Measurements from ENCODE around the gene CLK1.
"Not testable (repeated sequence)": the region's sequence is repeated elsewhere in the genome, so short reads cannot be mapped to it uniquely, and the experiment has no call there.

CLK1 gene

DNA sequence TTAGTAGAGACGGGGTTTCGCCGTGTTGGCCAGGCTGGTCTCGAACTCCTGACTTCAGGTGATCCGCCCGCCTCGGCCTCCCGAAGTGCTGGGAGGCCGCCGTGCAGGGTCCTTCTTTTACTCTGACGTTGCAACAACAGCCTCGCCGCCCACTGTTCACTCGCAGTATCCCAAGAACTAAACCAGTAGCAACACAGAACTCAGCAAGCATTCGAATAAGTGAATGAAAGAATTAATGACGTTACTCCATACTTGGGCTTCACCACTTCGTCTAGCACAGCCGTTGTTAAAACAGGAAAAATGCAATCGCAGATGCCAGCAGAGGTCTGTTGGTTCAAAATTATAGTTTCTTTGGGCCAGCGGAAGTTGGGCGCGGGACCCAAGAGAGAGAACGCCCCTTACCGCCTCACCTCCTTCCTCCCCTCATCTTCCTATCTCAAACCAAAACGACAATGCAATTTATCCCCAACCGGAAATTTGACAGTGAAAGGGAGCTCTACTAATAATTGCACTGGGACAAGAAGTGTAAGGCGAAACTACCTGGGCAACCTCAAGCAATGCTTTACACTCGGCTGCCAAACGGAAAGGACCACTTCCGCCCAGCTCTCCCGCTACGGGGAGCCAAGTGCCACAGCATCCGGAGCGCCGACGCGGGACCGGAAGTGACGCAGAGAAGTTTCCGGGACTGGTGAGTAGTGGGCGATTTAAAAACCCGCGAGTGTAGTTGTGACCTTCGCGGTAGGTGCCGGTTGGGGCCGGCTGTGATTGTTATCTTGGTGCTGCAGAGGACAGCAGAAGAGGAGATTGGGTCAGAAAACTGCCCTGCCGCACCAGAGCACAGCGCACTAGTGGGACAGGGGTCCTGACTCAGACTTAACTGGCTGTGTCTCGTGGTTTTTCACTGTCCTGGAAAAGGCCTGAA is 24.5 kb upstream of the CLK1 start, which contains the start of the genes NIF3L1 and PPIL3:
TSS of gene NIF3L1 (plus strand) at position 668 of the 922 bp plus-strand sequence. CDS start 2,573 bp downstream, outside the sequence.
TSS of gene PPIL3 (minus strand) at position 374 of the 922 bp plus-strand sequence. CDS start 1,462 bp downstream, outside the sequence.
- no peaks in the 10 kb centered on the region for H4K20me1 ChIP-seq (ENCODE audit: insufficient read depth, low read length, poor library complexity, severe bottlenecking)
- no peaks in the 10 kb centered on the region for H3K9me2 ChIP-seq (replicated peaks; ENCODE audit: low read depth, low read length)
- peaks cover 19% of the 10 kb centered on the region for H3F3A ChIP-seq (ENCODE audit: low read depth)
- H3K4me2 ChIP-seq (ENCODE audit: low read depth, low read length, poor library complexity, severe bottlenecking): peak within 1 kb of the TSS; percentile 97
- TF ChIP-seq EZH2phosphoT487 (IDR thresholded peaks at IDR 0.05; ENCODE audit: borderline replicate concordance) (no peak), CTCF (conservative IDR thresholded peaks at IDR 0.05; ENCODE audit: low read length) (no peak)
- H2AFZ ChIP-seq (ENCODE audit: low read length): peak within 1 kb of the TSS; percentile 84
- peak within 1 kb of the TSS; percentile 100 for H3K4me3 ChIP-seq (ENCODE audit: low read length, poor library complexity, severe bottlenecking)
- H3K36me3 ChIP-seq (ENCODE audit: insufficient read depth, low read length): no peaks in the 10 kb centered on the region
- H3K4me1 ChIP-seq (ENCODE audit: insufficient read depth, low read length, poor library complexity, severe bottlenecking): peaks cover 41% of the 10 kb centered on the region
- H3K27me3 ChIP-seq (ENCODE audit: insufficient read depth, low read length, poor library complexity, severe bottlenecking): no peaks in the 10 kb centered on the region
- peaks cover 70% of the 10 kb centered on the region for H3K79me2 ChIP-seq (ENCODE audit: insufficient read depth, low read length)
- peak within 1 kb of the TSS; percentile 91 for H3K9ac ChIP-seq (ENCODE audit: low read depth, low read length, poor library complexity, severe bottlenecking)
- H3K9me3 ChIP-seq (ENCODE audit: insufficient read depth, low read depth, low read length): no peaks in the 10 kb centered on the region

DNA sequence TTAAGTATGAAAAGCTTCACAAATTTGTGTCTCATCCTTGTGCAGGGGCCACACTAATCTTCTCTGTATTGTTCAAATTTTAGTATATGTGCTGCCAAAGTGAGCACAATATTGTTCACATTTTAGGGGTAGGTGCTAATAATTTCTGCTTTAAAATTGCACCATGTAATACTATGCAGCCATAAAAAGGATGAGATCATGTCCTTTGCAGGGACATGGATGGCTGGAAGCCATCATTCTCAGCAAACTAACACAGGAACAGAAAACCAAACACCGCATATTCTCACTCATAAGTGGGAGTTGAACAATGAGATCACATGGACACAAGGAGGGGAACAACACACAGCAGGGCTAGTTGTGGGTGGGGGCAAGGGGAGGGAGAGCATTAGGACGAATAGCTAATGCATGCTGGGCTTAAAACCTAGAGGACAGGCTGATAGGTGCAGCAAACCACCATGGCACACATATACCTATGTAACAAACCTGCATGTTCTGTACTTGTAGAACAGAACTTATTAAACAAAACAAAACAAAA is 17.3 kb upstream of the CLK1 start:
- not testable (repeated sequence) for H3K9ac ChIP-seq (ENCODE audit: low read depth, low read length, poor library complexity, severe bottlenecking); H3K4me3 ChIP-seq (ENCODE audit: low read length, poor library complexity, severe bottlenecking)
- H3K36me3 ChIP-seq (ENCODE audit: insufficient read depth, low read length): peaks cover 56% of the 10 kb centered on the region

GRCh38 chr2:200878289-200878880 is 13.9 kb upstream of the CLK1 start:
- TF ChIP-seq EZH2phosphoT487 (IDR thresholded peaks at IDR 0.05; ENCODE audit: borderline replicate concordance): no peak
- TF ChIP-seq CTCF (conservative IDR thresholded peaks at IDR 0.05; ENCODE audit: low read length): no peak

More for the DNA sequence above, 17.3 kb upstream of the CLK1 start:
- not testable (repeated sequence) for H3K27me3 ChIP-seq (ENCODE audit: insufficient read depth, low read length, poor library complexity, severe bottlenecking); H3K4me1 ChIP-seq (ENCODE audit: insufficient read depth, low read length, poor library complexity, severe bottlenecking); H3K9me3 ChIP-seq (ENCODE audit: insufficient read depth, low read depth, low read length); H4K20me1 ChIP-seq (ENCODE audit: insufficient read depth, low read length, poor library complexity, severe bottlenecking); H3F3A ChIP-seq (ENCODE audit: low read depth); H3K9me2 ChIP-seq (replicated peaks; ENCODE audit: low read depth, low read length); H3K4me2 ChIP-seq (ENCODE audit: low read depth, low read length, poor library complexity, severe bottlenecking); H2AFZ ChIP-seq (ENCODE audit: low read length)
- H3K79me2 ChIP-seq (ENCODE audit: insufficient read depth, low read length): peaks cover 37% of the 10 kb centered on the region

More at GRCh38 chr2:200878289-200878880, 13.9 kb upstream of the CLK1 start:
- Histone ChIP-seq H3K79me2 (ENCODE audit: insufficient read depth, low read length) (peaks cover 17% of the 10 kb centered on the region; the same call in 1 of the 2 replicates), H3K4me3 (ENCODE audit: low read length, poor library complexity, severe bottlenecking) (no peak overlapping the region), H3K4me2 (ENCODE audit: low read depth, low read length, poor library complexity, severe bottlenecking) (no peak overlapping the region), H2AFZ (ENCODE audit: low read length) (no peak overlapping the region), H3K27me3 (ENCODE audit: insufficient read depth, low read length, poor library complexity, severe bottlenecking) (no peaks in the 10 kb centered on the region), H4K20me1 (ENCODE audit: insufficient read depth, low read length, poor library complexity, severe bottlenecking) (no peaks in the 10 kb centered on the region), H3K4me1 (ENCODE audit: insufficient read depth, low read length, poor library complexity, severe bottlenecking) (no peaks in the 10 kb centered on the region), H3K9ac (ENCODE audit: low read depth, low read length, poor library complexity, severe bottlenecking) (no peak overlapping the region), H3K9me3 (ENCODE audit: insufficient read depth, low read depth, low read length) (no peaks in the 10 kb centered on the region), H3K36me3 (ENCODE audit: insufficient read depth, low read length) (peaks cover 79% of the 10 kb centered on the region; the same call in 1 of the 2 replicates), H3F3A (ENCODE audit: low read depth) (no peaks in the 10 kb centered on the region), H3K9me2 (replicated peaks; ENCODE audit: low read depth, low read length) (no peaks in the 10 kb centered on the region)

Measured in Loucy (cell line).